Adrenal gland (tissue), 19 donors: ENCODE results near the gene DEFB128. TPM values are rescaled to one million over a fixed set of nuclear protein-coding genes. Genes with fewer than 3 reads are reported as not detected.

Experiments used
- DNase-seq, 7 donors: peaks; one replicate each; pipeline ENCODE4 v3.0.0-alpha.2; 2019 to 2020
- H3K27ac ChIP-seq, 5 donors: fragments of 200-600 bp; sonication (generic) in 4 of 5; 1 replicate in 3 of 5; 2 replicates in 2 of 5; pipeline versions ENCODE4 v1.5.1 to v1.8.0; 2016 to 2020; ENCODE audit warnings: mild to moderate bottlenecking in 1 of 5
- H3K27me3 ChIP-seq: fragments of 200-600 bp; 2 replicates; pipeline ENCODE4 v1.8.0; 2021
- H3K36me3 ChIP-seq, 2 donors: fragments of 200-600 bp; replicated peaks in 1 of 2; 1 replicate in 1 of 2; 2 replicates in 1 of 2; pipeline versions ENCODE4 v1.5.1 to v1.8.0; 2018 to 2022
- H3K4me1 ChIP-seq, 2 donors: fragments of 200-600 bp; replicated peaks in 1 of 2; 1 replicate in 1 of 2; 2 replicates in 1 of 2; pipeline versions ENCODE4 v1.5.1 to v1.8.0; 2018 to 2021
- H3K4me3 ChIP-seq, 4 donors: fragments of 200-600 bp; sonication (generic) in 3 of 4; one replicate each; pipeline ENCODE4 v1.5.1; 2016 to 2018
- H3K9me3 ChIP-seq, 3 donors: fragments of 200-600 bp; sonication (generic) in 1 of 3; replicated peaks in 1 of 3; 1 replicate in 2 of 3; 2 replicates in 1 of 3; pipeline versions ENCODE4 v1.5.1 to v1.8.0; 2016 to 2021
- CTCF ChIP-seq, 6 experiments: fragments of 450-650 bp in 4 of 6; fragments of 200-600 bp in 2 of 6; sonication (generic) in 1 of 6; IDR thresholded peaks; 1 replicate in 5 of 6; 2 replicates in 1 of 6; pipeline versions ENCODE4 v1.5.1 to v1.8.0; 2016 to 2021; ENCODE audit warnings: antibody characterized with exemption in 6 of 6, mild to moderate bottlenecking in 2 of 6, moderate library complexity in 1 of 6
- POLR2A ChIP-seq, 2 donors: fragments of 450-650 bp; IDR thresholded peaks; one replicate each; pipeline ENCODE4 v1.6.1; 2017; ENCODE audit warnings: antibody characterized with exemption in 2 of 2, mild to moderate bottlenecking in 2 of 2, moderate library complexity in 1 of 2
- WGBS, 4 donors: extraction: QIAGEN DNeasy Blood & Tissue Kit in 2 of 4; methylation state at CpG; one replicate each; pipeline versions ENCODE4 v1.1.5 to v1.1.7; 2013 to 2017; 5-methylcytosine and 5-hydroxymethylcytosine counted together
- intact Hi-C, 2 donors: fragments of 100-400 bp; cut with DNase I; formaldehyde crosslinking; loops; one replicate each; pipeline versions ENCODE4 v1.14.1 to v1.15.0; 2022 to 2023
- long read RNA-seq, 10 donors: library from polyadenylated mRNA in 3 of 10; unstranded in 2 of 10; stranded (forward) in 1 of 10; transcript quantifications; one replicate each; pipeline ENCODE4 v2.0.0 and lab custom pipeline, GENCODE V29; 2021 to 2026
- polyA plus RNA-seq, 3 donors: library from polyadenylated mRNA; stranded (reverse); fragments of 200-250 nt in 2 of 3; fragments of 350-450 nt in 1 of 3; fragmentation: Illumina TruSeq in 1 of 3; extraction: RNeasy Lipid Tissue Mini Kit (QIAGEN cat#74804) in 1 of 3; gene quantifications; one replicate each; pipeline ENCODE4 v1.2.3, GENCODE V29; 2013 to 2014
- total RNA-seq, 9 donors: library from RNA; depleted of rRNA in 4 of 9; stranded (reverse); fragments of >200 nt in 4 of 9; fragments of 120-200 nt in 1 of 9; fragmentation: NEBNext Ultra II Directional in 1 of 9; extraction: Animal tissue kit (Norgen Biotek cat#: 25700) in 1 of 9; gene quantifications; one replicate each; pipeline versions ENCODE4 v1.1.0 to v1.2.4, GENCODE V29; 2013 to 2023
- donor health status: healthy with polysubstance abuse.
- donor health status: Bipolar disorder and iron deficiency.
- donor health status: DM: yes; HTN: yes; CAD: no.
- donor health status: DM: no; HTN: no; CAD: no.
- donor health status: DM: no; HTN: no; CAD: no.
- donor health status: DM: yes; HTN: yes; CAD: no.

DEFB128 gene
- not detected for total RNA-seq
- not detected for polyA plus RNA-seq
- long read RNA-seq, donor 1, result 0 reads
- long read RNA-seq, donor 2, result 0 reads
- long read RNA-seq, donor 3, result 0 reads
- long read RNA-seq, donor 4, result 0 reads
- long read RNA-seq, donor 5, result 0 reads
- long read RNA-seq, donor 6, result 0 reads
- long read RNA-seq, donor 7, result 0 reads
- long read RNA-seq, donor 8, result 0 reads
- long read RNA-seq, donor 9, result 0 reads
- long read RNA-seq, donor 10, result 0 reads

DNA sequence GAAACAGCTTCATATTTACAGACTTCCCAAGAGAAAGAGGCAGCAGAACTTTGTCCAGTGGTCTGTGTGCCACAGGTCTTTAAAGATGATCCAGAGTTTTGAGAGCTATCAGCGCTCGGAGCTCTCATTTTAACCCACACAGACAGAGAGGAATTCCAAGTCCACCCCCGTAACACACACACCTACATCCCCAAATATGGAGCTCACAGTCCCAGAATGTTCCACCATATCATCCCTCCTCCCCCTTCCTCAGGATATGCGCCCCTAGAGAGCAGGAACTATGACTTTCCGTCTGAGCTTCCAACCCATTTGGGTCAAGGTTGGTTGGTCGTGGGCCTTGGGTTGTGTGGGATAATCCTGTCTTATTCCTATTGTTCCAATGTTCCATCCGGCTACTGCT, at the start of gene DEFB128:
DEFB128 (minus strand) TSS at position 101 of the 400 bp plus-strand sequence; CDS start at position 13, 88 bp downstream.
- 45 to 57% (median 48%) methylated on average over 7 of the region's 7 CpGs for WGBS, 4 donors
- TF ChIP-seq CTCF (IDR thresholded peaks at IDR 0.05) (no peak), POLR2A (IDR thresholded peaks at IDR 0.05) (no peak)
- intact Hi-C loops, result no loop called here
- Histone ChIP-seq H3K36me3 (no peaks in the 10 kb centered on the region), H3K9me3 (no peaks in the 10 kb centered on the region), H3K4me3 (no peak within 1 kb of the TSS), H3K27ac (no peak within 1 kb of the TSS), H3K27me3 (no peaks in the 10 kb centered on the region), H3K4me1 (no peaks in the 10 kb centered on the region)
- DNase-seq, result no peak

GRCh38 chr20:237929-238328, 48.4 kb upstream of the DEFB128 start:
- intact Hi-C loops, result no loop called here
- no peak overlapping the region for H3K4me3 ChIP-seq
- no peak for TF ChIP-seq POLR2A (IDR thresholded peaks at IDR 0.05)
- TF ChIP-seq CTCF (IDR thresholded peaks at IDR 0.05), result no peak
- H3K27ac ChIP-seq, result no peak overlapping the region
- DNase-seq, result no peak
- no peaks in the 10 kb centered on the region for H3K9me3 ChIP-seq
- 68 to 74% (median 70%) methylated on average over 3 of the region's 3 CpGs for WGBS, 4 donors
- H3K36me3 ChIP-seq, result no peaks in the 10 kb centered on the region
- no peaks in the 10 kb centered on the region for H3K4me1 ChIP-seq
- H3K27me3 ChIP-seq, result peaks cover 4% of the 10 kb centered on the region

- Histone ChIP-seq H3K4me3 (no peak overlapping the region), H3K9me3 (no peaks in the 10 kb centered on the region), H3K27me3 (no peaks in the 10 kb centered on the region), H3K4me1 (no peaks in the 10 kb centered on the region), H3K27ac (no peak overlapping the region), H3K36me3 (no peaks in the 10 kb centered on the region)
- WGBS, 4 donors, result 62 to 72% (median 63%) methylated on average over 4 of the region's 4 CpGs
- intact Hi-C loops, result no loop called here
- DNase-seq, result peak in 5 of 7 donors; percentile 10 to 53 (median 22)
- TF ChIP-seq POLR2A (IDR thresholded peaks at IDR 0.05) (no peak), CTCF (IDR thresholded peaks at IDR 0.05) (no peak)
These were observed 48.0 kb upstream of the DEFB128 start for GRCh38 chr20:237489-237888.

- no peak overlapping the region for H3K27ac ChIP-seq
- H3K27me3 ChIP-seq, result no peaks in the 10 kb centered on the region
- intact Hi-C loops, result no loop called here
- H3K4me1 ChIP-seq, result no peaks in the 10 kb centered on the region
- no peaks in the 10 kb centered on the region for H3K36me3 ChIP-seq
- TF ChIP-seq POLR2A (IDR thresholded peaks at IDR 0.05) (no peak), CTCF (IDR thresholded peaks at IDR 0.05) (peak in 1 of 6 experiments; percentile 5)
- DNase-seq, result peak in 4 of 7 donors; percentile 16 to 27 (median 22)
- WGBS, 4 donors, result 67 to 92% (median 77%) methylated on average over 1 of the region's 1 CpG
- H3K4me3 ChIP-seq, result no peak overlapping the region
- H3K9me3 ChIP-seq, result no peaks in the 10 kb centered on the region
These were observed 46.4 kb upstream of the DEFB128 start for GRCh38 chr20:235891-236290.
